Fibroblast of skin of right quadriceps (primary cell): ENCODE results near the gene FOSL1.

Experiments
- DNase-seq: peaks from one replicate; pipeline ENCODE4 v3.0.0-alpha.2; 2013

FOSL1 gene

DNA sequence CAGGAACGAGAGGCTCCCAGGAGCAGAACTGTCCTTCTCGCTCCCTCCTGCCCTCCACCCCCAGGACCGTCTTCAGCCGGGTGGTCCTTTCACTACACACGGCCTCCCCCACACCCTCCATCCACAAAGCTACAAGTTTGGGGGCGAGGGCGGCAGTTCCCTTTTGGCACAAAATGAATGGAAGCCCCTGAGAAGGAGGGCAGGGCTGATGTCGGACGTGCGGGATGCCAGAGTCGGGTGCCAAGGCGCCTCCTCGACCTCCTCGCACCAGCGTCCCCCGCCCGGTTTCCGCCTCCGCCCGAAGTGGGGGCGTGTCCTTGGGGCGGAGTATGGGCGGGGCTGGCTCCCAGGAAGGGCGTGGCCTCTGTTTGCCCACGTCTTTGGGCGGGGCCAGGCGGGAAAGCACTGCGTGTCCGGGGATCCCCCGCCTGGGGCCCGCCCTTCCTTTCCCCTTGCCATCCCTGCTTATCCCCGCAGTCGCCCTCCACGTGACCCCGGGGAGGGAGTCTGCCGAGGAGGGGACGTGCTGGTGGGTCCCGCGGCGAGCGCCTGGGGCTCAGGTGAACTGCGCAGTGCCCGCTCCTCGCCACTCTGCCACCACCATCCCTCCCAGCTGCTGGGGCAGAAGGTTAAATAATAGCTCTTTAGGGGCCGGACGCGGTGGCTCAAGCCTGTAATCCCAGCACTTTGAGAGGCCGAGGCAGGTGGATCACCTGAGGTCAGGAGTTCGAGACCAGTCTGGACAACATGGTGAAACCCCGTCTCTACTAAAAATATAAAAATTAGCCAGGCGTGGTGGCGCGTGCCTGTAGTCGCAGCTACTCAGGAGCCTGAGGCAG, 26.7 kb downstream of the FOSL1 start:
- peak; percentile 92 for DNase-seq

DNA sequence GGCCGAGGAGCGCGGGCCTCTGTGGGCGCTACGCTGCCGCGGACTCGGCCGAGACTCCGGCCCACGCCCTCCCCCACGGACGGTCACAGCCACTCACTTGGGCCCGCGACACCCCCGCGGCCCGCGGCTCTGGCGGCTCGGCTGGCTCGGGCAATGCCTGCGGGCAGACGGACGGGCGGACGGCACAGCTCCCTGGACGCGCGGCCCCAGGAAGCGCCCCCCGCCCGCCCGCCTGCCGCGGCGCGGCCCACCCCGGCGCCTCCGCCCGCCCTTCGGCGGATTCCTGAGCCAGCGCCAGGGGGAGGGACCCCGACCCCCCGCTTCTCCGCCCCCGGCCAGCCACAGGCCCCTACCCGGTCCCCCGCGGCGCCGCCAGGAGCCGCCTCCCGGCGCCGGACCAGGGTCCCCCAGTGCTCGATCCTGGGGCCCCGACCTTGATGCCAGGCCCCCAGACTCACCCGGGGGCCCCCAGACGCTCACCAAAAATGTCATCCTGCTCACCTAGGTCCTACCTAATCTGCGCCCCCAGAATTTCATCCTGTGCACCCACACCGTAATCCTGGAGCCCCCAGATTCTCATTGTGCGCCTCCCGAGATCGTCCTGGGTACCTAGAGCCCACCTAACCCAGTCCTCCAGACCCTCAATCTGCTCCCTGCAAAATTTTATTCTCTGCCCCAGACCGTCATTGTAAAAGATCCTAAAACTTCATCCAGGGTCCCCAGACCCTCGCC, 27.4 kb downstream of the FOSL1 start, which contains the start of gene EFEMP2:
TSS of gene EFEMP2 (minus strand) at position 215 of the 732 bp plus-strand sequence. CDS start 446 bp downstream, outside the sequence.
- peak; percentile 66 for DNase-seq

DNA sequence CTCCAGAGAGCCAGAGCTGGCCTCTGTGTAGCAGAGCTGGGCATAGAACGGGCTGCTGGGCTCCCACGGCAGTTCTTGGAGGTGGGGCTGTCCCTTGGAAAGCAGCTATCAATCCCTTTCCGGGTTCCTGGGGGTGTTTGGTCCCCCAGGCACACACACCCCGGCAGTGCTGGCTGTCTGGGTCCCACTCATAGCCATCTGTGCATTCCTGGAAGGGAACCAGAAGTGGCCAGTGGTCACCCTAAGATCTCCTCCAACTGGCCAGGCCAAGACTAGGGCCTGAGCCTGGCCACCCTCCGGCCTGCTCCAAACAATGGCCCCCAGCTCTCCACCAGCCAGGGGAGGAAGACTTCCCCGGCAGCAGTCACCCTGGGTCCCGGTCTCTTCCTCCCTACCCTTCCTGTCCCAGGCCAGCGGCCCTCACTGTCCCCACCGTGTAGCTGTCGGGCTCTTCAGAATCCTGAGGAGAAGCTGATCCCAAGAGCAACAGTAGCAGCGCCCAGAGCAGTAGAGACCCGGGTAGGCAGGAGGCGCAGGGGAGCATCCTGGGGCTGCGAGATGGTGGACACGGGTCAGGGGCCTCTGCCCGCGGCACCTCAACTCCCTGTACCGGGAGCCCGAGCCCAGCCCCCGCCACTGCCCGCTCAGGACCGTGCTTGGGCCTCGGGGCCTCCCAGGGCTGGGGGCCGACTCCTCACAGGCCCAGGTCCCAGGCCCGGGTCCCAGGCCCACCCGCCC, 28.2 kb downstream of the FOSL1 start:
- no peak for DNase-seq

DNA sequence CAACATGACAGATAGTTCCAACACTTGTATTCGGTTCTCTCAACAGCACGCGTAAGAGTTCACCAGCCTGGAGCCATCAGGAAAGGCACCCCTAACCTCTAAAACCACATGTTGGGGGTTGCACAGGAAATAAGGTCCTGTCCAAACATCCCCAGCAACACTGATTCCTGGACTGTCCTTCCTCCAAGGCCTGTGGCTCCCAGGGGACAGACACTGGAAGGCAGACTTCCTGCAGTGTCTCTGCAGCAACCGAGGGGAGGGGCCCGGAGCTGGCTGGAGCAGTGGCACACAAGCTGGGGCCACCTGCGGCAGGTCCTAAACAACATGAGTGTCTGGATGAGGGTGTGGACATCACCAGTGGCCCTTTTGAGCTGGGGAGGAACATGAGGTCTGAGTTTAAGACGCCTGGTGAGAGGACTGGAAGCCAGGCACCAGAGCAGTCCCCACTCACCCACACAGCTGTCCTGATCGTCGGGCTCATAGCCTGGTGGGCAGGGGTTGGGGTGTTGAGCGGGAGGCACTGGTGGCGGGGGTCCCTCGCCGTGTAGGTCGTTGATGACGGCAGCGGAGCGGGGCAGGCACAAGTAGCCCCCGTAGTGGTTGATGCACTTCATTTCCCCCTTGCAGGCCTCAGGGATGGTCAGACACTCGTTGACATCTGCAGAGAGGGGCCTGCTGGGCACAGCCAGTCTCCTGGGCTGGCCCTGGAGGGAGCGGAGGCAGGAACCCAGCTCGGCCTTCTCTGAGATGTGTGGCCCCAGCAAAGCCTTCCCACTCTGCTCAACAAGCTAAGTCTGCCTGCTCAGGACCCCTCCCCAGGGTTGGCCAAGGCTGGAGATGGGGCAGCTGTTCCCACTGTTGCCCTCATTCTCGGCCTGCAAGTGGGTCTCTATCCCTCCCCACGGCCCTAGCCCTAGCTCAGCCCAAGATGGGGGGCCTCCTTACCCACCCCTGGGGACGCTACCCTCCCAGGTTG, 29.2 kb downstream of the FOSL1 start:
- no peak for DNase-seq

DNA sequence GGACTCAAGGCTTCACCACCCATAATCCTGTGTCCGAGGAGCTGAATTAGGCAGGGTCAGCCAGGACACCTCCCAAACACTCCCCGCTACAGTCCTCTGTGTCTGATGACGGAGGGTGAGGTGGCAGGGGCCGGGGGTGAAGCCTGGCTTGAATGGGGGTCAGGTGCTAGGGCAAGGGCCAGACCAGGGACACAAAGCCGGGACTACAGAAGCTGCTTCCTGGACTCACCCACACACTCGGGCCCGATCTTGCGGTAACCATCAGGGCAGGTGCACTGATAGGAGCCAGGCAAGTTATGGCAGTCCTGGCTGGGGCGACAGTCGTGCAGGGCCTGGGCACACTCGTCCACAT, 29.9 kb downstream of the FOSL1 start:
- no peak for DNase-seq

DNA sequence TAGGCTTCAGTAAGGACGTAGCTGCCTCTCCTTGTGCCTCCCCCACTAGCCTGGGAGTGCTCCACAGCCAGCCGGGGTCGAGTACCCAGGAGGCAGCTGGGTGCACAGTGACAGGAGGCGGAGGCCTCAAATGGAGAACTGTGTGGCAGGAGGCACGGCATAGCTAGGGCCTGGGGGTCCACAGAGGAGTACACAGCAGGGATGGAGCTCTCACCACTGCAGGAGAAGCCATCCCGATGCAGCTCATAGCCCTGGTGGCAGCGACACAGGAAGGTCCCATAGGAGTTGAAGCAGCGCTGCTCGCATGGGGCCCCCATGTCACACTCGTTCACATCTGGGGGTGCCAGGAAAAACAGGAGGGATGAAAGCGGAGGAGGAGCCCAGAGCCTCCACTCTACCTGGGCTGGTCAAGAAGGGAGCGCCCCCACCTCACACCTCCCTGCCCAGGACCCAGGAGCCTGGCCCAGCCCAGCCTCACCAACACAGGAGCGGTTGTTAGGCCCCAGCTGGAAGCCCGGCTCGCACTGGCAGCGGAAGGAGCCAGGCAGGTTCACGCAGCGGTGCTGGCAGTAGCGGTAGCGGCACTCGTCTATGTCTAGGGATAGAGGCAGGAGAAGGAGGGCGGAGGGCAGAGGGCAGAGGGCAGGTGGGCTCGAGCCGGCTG, 30.4 kb downstream of the FOSL1 start:
- DNase-seq: no peak

DNA sequence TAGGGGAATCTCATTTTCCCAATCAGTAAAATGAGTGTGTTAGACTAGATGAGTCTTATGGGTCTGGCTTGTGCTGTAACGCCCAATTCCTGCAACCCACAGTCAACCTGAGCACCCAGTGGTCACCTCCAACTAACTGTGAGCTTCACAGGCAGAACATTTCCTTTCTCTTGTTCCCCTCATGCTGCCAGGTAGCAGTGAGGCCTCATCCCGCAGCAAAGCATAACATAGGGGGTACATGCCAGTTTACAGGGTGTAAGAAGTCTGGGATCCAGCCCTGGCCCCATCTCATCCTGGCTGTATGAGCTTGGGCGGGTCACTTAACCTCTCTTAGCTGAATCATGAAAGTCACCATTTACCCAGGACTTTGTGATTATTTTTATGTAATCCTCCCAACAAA, 31.3 kb downstream of the FOSL1 start:
- DNase-seq: no peak

DNA sequence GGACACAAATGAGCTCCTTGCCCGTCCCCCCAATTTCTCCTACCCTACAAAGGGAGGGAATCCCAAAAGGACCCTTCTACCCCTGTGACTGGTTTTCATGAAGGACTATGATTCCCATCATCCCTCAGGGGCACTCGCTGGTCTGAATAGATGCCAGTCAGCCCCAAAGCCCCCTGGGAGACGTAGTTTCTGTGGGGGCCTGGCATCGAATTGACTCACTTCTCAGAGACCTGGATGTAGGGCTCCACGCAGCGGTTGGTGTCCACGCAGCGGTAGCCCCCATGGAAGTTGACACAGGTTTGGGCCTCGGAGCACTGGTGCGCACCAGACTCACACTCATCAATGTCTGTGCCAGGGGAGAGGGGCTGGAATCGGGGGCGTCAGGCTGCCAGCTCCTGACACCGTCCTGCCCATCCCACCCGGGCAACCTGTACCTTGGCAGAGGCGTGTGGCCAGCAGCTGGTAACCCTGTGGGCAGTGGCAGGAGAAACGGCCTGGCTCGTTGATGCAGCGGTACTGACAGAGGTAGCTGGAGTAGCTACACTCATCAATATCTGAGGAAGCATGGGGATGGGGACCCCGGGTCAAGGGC, 32.0 kb downstream of the FOSL1 start:
- DNase-seq: no peak

DNA sequence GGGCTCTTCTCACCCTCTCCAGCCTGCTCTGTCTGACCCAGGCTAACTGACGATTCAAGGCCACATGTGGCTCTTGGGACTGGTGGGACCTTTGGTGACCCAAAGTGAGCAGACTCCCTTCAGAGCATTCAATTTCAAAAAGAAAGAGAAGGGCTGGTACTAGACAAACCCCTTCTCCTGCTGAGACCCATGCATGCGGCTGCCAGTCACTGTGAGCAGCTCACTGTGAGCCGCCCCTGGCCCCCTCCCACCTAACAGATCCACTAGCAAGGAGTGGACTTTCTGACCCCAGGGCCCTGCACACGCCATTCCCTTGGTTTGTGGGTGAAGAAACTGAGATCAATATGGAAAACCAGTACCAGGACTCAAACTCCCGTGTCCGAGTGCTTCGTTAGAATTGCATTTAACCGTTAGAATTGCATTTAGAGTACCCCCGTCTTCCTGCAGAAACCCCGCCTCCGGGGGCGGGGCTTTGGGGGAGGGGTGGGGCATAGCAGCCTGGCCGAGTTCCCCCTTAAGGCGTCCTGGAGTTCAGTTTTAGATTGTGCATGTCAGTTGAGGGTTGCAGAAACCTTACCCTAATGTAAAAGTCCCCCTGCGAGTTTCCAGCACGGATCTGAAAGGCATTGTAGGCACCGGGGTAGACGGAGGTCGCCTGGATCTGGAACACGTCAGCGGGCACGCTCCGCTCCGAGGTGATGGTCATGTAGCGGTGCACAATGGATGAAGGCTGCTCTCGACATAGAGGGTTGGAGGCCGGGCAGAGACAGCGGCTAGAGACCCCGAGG, 32.7 kb downstream of the FOSL1 start:
- no peak for DNase-seq

DNA sequence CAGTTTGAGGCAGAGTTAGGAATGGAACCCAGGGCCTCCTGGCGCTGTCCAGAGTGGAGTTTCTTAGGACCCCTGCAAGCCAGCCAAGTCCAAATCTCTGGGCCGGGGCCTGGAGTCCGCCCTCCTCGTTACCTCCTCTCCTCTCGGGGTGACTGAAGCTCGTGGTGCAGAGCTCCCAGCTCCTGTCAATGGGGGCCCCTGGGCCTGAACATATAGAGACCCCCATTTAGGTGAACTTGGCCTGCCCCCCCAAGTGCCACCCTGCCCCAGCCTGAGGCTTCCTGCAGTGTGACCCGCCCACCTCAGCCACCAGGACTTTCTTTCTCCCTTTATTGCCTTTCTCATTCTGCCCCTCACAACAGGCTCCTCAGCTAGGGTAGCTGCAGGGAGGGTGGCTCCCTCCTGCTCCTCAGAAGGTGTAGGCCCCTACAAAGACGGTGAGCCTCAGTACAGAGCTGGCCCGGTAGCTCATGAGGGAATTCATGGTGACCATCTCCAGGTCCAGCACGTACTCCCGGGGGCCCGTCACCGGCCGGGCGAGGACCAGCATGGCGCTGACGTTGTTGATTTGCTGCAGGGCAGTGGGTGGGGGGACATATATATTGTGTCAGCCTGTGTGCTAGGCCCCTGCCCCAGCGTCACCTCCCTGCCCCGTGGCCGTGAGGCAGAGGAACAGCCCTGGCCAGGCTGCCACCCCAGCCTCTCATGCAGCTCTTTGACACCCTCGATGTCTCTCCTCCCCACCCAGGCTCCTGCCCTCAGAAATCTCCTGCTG, 33.5 kb downstream of the FOSL1 start:
- DNase-seq: no peak

DNA sequence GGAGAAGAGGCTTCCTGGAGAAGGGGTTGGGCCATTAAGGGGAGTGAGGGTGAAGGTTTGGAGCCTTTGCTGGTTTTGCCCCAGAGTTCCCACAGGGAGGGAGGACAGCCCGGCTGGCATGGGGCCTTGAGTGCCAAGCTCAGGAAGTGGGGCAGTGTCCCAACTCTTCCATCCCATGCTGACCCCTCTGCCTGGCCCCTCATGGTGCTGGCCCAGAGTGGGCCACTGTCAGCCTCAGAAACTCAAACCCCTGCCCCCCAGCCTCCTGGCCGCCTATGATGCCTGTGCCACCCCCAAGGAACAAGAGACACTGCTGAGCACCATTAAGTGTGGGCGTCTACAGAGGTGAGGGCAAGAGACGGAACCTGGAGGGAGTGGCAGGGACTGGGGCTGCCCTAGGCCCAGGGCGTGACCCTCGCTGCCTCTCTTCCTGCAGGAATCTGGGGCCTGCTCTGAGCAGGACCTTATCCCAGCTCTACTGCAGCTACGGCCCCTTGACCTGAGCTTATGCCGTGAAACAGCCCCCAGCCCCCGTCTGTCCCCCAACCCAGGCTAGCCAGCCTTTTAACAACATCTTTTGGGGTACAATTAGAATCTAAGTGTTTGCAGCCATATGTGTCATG, 34.5 kb downstream of the FOSL1 start:
- DNase-seq: no peak

DNA sequence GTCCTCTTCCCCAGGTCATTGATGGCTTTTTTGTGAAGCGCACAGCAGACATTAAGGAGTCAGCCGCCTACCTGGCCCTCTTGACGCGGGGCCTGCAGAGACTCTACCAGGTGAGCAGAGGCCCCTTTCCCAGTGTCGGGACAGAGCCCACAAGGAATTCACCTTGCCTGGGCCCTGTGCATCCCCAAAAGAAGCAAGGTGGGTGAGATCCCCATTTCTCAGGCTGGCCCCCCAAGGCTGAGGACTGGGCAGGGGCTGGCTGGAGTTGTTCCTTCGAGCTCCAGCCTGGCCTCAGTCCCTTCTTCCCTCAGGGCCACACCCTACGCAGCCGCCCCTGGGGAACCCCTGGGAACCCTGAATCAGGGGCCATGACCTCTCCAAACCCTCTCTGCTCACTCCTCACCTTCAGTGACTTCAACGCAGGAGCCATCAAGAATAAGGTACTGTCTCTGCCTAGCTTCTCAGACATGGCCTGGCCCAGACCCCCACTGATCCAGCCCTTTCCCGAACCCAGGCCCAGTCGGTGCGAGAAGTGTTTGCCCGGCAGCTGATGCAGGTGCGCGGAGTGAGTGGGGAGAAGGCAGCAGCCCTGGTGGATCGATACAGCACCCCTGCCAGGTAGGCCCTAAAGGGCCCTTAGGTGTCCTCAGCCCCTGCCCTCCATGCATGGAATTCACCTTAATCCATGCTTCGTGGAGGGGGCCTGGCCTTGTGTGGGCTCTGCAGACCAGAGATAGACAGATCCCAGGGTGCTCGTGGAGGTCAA, 35.3 kb downstream of the FOSL1 start:
- DNase-seq: no peak

DNA sequence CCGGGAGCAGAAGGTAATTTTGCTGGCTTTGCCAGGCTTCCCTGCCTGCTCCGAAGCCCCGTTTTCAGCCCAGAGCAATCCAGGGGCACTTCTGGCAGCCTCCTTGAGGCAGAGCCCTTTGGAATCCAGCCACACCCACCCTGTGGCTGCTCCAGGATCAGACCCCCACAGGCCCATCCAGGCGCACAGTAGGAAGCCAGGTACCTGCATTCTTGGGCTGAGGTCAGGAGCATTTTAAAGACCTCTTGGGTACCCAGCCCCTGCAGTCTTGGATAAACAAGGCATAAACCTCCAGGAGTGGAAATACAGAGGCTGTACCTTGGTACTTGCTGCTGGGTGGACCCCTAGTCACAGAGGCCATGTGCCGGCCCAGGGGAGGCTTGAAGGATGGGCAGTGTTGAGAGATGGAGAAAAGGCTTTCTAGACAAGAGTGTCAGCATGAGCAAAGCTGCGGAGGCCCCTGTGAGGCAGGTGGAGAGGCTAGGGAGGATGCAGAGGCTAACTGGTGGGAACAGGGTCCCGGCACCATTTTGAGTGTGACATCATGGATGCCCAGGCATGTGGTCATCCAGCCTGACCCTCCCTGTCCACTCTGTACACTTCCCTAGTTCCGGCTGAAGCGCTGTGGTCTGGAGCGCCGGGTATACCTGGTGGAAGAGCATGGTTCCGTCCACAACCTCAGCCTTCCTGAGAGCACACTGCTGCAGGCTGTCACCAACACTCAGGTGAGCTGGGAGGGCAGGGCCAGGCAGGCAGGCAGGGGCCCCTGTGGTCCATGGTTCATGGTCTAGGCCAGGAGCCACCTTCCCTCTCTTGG, 36.1 kb downstream of the FOSL1 start:
- DNase-seq: no peak

DNA sequence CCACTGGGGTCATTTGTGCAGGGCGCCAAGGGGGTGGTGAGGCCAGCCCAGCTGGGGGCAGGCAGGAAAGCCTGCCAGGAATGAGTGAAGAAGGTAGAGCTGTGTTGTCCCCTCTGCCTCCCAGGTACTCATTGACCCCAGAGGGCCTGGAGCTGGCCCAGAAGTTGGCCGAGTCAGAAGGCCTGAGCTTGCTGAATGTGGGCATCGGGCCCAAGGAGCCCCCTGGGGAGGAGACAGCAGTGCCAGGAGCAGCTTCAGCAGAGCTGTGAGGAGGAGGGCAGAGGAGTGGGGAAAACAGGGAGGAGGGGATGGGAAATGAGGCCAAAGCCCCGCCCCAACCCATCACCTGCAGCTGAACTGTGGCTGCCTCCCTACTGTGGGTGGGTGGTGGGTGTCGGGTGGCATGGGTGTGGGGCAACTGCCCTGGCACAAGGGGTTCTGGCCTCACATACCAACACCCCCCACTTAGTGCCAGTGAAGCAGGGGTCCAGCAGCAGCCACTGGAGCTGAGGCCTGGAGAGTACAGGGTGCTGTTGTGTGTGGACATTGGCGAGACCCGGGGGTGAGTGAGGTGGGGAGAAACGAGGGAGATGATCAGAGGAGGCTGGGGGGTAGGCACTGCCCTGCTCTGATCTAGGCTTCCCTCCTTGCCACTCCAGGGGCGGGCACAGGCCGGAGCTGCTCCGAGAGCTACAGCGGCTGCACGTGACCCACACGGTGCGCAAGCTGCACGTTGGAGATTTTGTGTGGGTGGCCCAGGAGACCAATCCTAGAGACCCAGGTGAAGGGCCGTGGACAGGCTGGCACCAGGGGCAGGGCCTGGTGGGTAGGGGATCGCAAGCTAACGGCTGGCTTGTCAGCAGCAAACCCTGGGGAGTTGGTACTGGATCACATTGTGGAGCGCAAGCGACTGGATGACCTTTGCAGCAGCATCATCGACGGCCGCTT, 37.0 kb downstream of the FOSL1 start:
- DNase-seq: no peak

DNA sequence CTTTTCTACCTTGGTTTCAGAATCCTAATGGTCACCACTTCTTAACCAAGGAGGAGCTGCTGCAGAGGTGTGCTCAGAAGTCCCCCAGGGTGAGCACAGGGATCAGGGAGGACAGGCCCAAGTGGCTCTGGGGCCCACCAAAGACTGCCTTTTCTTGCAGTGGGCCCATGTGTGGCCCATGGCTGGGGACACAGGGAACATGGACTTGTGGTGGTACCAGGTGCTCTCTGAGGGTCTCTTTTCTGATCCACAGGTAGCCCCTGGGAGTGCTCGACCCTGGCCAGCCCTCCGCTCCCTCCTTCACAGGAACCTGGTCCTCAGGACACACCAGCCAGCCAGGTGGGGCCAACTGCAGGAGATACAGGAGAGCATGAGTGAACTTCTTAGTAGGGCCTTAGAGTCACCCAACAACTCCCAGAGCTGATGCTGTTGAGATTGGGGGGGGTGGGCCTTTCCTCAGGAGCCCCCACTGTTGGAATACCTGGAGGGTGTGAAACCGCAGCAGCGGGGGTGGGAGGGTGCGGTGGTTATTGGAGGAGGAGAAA, 37.9 kb downstream of the FOSL1 start:
- DNase-seq: no peak
